Lower leg skin (tissue), 4 donors: Measurements from ENCODE around the gene RTN4RL1. TPM values are rescaled to one million over a fixed set of nuclear protein-coding genes. Genes with fewer than 3 reads are reported as not detected.
A peak's percentile ranks its signal among the peaks of the same experiment; 100 is the strongest.

ENCODE experiments used
- DNase-seq, 2 donors: peaks; one replicate each; pipeline ENCODE4 v3.0.0-alpha.2; 2019; ENCODE audit warnings: low spot score in 2 of 2
- H3K4me3 ChIP-seq: fragments of 200-600 bp; sonication (generic); 2 replicates; pipeline ENCODE4 v1.5.1; 2017; ENCODE audit warnings: mild to moderate bottlenecking, low read depth; ENCODE audit not compliant: poor library complexity, severe bottlenecking
- CTCF ChIP-seq, 3 donors: fragments of 450-650 bp; IDR thresholded peaks; one replicate each; pipeline ENCODE4 v1.5.1; 2016; ENCODE audit warnings: antibody characterized with exemption in 3 of 3, mild to moderate bottlenecking in 3 of 3, moderate library complexity in 2 of 3
- POLR2A ChIP-seq, 2 donors: fragments of 450-650 bp; IDR thresholded peaks; one replicate each; pipeline ENCODE4 v1.6.1; 2016 to 2017; ENCODE audit warnings: antibody characterized with exemption in 2 of 2, mild to moderate bottlenecking in 1 of 2, moderate library complexity in 1 of 2
- WGBS, 2 donors: methylation state at CpG; one replicate each; pipeline ENCODE4 v1.1.5; 2018; 5-methylcytosine and 5-hydroxymethylcytosine counted together
- intact Hi-C: fragments of 100-400 bp; cut with DNase I; formaldehyde crosslinking; loops from one replicate; pipeline ENCODE4 v1.15.0; 2023; ENCODE audit warnings: low total_unique reads
- total RNA-seq, 4 donors: library from RNA; depleted of rRNA; stranded (reverse); fragments of >200 nt; gene quantifications; one replicate each; pipeline ENCODE4 v1.1.0, GENCODE V29; 2016

Gene RTN4RL1
- total RNA-seq, 4 donors from 2014 or later = 19.1 to 31.5 (median 27.6) TPM

- peak within 1 kb of the TSS; percentile 52 for H3K4me3 ChIP-seq
- TF ChIP-seq POLR2A (IDR thresholded peaks at IDR 0.05) (no peak), CTCF (IDR thresholded peaks at IDR 0.05) (no peak)
- DNase-seq = peak; percentile 91 to 98
- WGBS, 2 donors = 0 to 1% methylated on average over 35 to 44 of the region's 93 CpGs
- intact Hi-C loops = no loop called here
Measured at GRCh38 chr17:2041561-2042389, 16.6 kb upstream of the RTN4RL1 start, which contains the start of gene OVCA2. Gene OVCA2, plus strand, starts transcription at chr17:2042022. Its CDS starts 26 bp downstream, at chr17:2042048.

- peak overlapping the region; percentile 52 for H3K4me3 ChIP-seq
- 45 to 48% methylated on average over 16 of the region's 16 CpGs for WGBS, 2 donors
- peak in 1 of 2 donors; percentile 84 for DNase-seq
- intact Hi-C loops = no loop called here
- no peak for TF ChIP-seq POLR2A (IDR thresholded peaks at IDR 0.05)
Measured at GRCh38 chr17:2040942-2041560, 15.9 kb upstream of the RTN4RL1 start.

- TF ChIP-seq POLR2A (IDR thresholded peaks at IDR 0.05) = no peak
- no peak for TF ChIP-seq CTCF (IDR thresholded peaks at IDR 0.05)
- intact Hi-C loops = no loop called here
- no peak overlapping the region for H3K4me3 ChIP-seq
- WGBS, 2 donors = 77 to 86% methylated on average over 4 to 7 of the region's 7 CpGs
- DNase-seq = peak in 1 of 2 donors; percentile 80
Measured at GRCh38 chr17:2040219-2040827, 15.2 kb upstream of the RTN4RL1 start.

GRCh38 chr17:2037155-2037554 is 12.0 kb upstream of the RTN4RL1 start:
- intact Hi-C loops = no loop called here
- 89 to 96% methylated on average over 10 of the region's 10 CpGs for WGBS, 2 donors
- H3K4me3 ChIP-seq = no peak overlapping the region

GRCh38 chr17:2035541-2036488 is 10.7 kb upstream of the RTN4RL1 start:
- 90% methylated on average over 26 to 29 of the region's 29 CpGs for WGBS, 2 donors
- intact Hi-C loops = no loop called here
- no peak for DNase-seq
- H3K4me3 ChIP-seq = no peak overlapping the region
- TF ChIP-seq POLR2A (IDR thresholded peaks at IDR 0.05) (no peak), CTCF (IDR thresholded peaks at IDR 0.05) (no peak)

More at GRCh38 chr17:2037155-2037554, 12.0 kb upstream of the RTN4RL1 start:
- TF ChIP-seq CTCF (IDR thresholded peaks at IDR 0.05) = no peak
- no peak for DNase-seq
